Measurements from ENCODE around the gene FASN. TPM values are rescaled to one million over a fixed set of nuclear protein-coding genes. Genes with fewer than 3 reads are reported as not detected.
A peak's percentile ranks its signal among the peaks of the same experiment; 100 is the strongest.

FASN gene
- 128 TPM for polyA plus RNA-seq (2013, experiment 1 of 2)
- polyA plus RNA-seq (2013, experiment 2 of 2), result 131 TPM

DNA sequence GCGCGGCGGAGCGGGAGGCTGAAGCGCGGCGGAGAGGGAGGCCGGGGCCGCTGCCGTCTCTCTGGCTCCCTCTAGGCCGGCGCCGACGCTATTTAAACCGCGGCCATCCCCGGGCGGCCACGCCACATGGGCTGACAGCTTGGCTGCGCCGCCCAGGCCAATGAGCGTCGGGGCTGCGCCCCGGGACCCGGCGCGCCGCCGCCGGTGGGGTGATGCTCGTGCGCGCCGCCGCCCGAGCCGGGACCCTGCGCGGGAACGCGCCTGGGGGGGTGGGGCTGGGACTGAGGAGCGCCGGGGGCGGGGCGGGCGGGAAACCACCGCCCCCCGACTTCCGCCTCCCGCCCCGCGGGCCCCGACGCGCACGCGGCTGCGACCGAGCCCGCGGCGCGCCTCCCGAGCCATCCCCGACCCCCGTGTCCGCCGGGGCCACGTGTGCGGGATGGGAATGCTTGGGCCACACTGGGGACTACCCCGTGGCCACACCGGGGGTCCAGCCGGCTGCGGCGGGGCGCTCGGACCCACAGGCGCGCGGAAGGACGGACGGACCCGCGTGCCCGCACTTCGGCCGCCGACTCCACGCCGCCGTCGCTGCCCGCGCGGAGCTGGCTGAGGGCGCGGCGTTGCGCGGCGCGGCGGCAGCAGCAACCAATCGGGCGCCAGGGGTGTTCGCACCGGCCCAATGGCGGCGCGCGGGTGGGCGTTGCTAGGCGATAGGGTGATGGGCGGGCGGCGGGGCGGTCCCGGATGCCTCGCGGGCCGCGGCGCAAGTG, at the start of gene FASN:
FASN (minus strand) TSS at position 68 of the 770 bp plus-strand sequence. CDS start 1,791 bp downstream, outside the sequence.
- peaks cover 0 to 3% of the 10 kb centered on the region in 2 donors for H3K9me3 ChIP-seq (replicated peaks in 1 of 2; ENCODE audit: control insufficient read depth in 2 of 2, insufficient read depth in 1 of 2, low read depth in 1 of 2, low read length in 2 of 2)
- H2BK12ac ChIP-seq (ENCODE audit: low read length), result peak within 1 kb of the TSS; percentile 93
- H3K4me1 ChIP-seq (ENCODE audit: control insufficient read depth in 2 of 2, insufficient read depth in 1 of 2, low read depth in 1 of 2, low read length in 2 of 2), result peaks cover 45 to 46% of the 10 kb centered on the region in 2 donors
- H3K4ac ChIP-seq (ENCODE audit: low read length), result peak within 1 kb of the TSS; percentile 98
- peak within 1 kb of the TSS; percentile 99 for H2BK15ac ChIP-seq (ENCODE audit: low read length)
- peak within 1 kb of the TSS; percentile 100 for H3K18ac ChIP-seq (ENCODE audit: low read length)
- H3K14ac ChIP-seq (ENCODE audit: low read length), result peak within 1 kb of the TSS; percentile 94
- peak within 1 kb of the TSS; percentile 99 for H2BK5ac ChIP-seq (ENCODE audit: low read length)
- no CpG with 5 or more reads among the region's 124 CpGs for WGBS, 2 donors (ENCODE audit: extremely low coverage in 2 of 2, insufficient read length in 2 of 2, insufficient replicate concordance in 1 of 2)
- peak within 1 kb of the TSS; percentile 100 for H2AK5ac ChIP-seq (ENCODE audit: low read depth, low read length)
- peak within 1 kb of the TSS; percentile 100 for H2BK120ac ChIP-seq (ENCODE audit: low read depth, low read length)
- H3K4me3 ChIP-seq (ENCODE audit: low read length in 2 of 2), result peak within 1 kb of the TSS; percentile 94 to 97
- peak within 1 kb of the TSS; percentile 87 for H3K4me2 ChIP-seq (ENCODE audit: insufficient read depth, low read length, poor library complexity, severe bottlenecking)
- H4K8ac ChIP-seq (ENCODE audit: low read depth, low read length), result no peak within 1 kb of the TSS
- peak within 1 kb of the TSS; percentile 98 for H3K9ac ChIP-seq (ENCODE audit: low read depth, low read length, poor library complexity)
- peak within 1 kb of the TSS; percentile 100 for H3K23ac ChIP-seq (ENCODE audit: low read depth, low read length, poor library complexity)
- peaks cover 32% of the 10 kb centered on the region for H3K79me1 ChIP-seq (ENCODE audit: low read depth, low read length)
- peak; percentile 95 for DNase-seq (ENCODE audit: low spot score)
- peak within 1 kb of the TSS; percentile 95 for H2AFZ ChIP-seq (ENCODE audit: low read length)
- H3K27me3 ChIP-seq (ENCODE audit: control insufficient read depth in 3 of 3, insufficient read depth in 3 of 3, low read depth in 1 of 3, low read length in 3 of 3), result no peaks in the 10 kb centered on the region
- peak within 1 kb of the TSS; percentile 100 for H4K91ac ChIP-seq (ENCODE audit: low read depth, low read length, poor library complexity)
- H3K36me3 ChIP-seq (replicated peaks in 1 of 2; ENCODE audit: control insufficient read depth in 2 of 2, insufficient read depth in 2 of 2, low read length in 2 of 2), result peaks cover 26 to 37% of the 10 kb centered on the region in 2 donors
- peak within 1 kb of the TSS; percentile 100 for H3K27ac ChIP-seq (replicated peaks; ENCODE audit: low read length)

DNA sequence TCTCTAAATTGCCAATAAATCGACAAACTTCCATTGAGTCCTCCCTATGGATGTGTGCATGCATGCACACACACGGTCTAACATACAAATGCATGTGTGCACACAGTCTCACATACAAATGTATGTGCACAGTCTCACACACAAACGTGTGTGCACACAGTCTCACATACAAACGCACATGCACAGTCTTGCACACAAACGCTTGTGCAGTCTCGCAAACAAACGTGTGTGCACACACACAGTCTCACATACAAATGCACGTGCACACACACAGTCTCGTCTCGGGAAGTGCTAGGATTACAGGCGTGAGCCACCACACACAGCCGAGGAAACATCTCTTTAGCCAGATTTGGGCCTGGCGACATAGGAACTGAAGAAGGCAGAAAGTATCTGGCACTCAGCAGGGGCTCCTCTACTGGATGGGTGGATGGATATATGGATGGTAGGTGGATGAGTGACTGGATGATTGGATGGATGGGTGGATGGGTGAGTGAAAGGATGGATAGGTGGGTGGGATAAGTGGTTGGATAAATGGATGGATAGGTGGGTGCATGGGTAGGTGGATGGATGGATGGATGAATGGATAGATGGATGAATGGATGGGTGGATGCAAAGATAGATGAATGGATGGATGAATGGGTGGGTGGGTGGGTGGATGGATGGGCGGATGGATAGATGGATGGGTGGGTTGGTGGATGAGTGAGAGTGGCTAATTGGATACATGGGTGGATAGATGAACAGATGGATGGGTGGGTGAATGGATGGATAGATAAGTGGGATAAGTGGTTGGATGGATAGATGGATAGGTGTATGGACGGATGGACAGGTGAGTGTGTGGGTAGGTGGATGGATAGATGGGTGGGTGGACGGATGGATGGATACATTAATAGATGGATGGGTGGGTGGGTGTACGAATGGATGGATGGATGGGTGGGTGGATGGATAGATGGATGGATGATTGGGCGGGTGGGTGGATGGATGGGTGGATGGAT, 48.9 kb upstream of the FASN start:
- Histone ChIP-seq H2BK15ac (ENCODE audit: low read length) (no peak overlapping the region), H3K14ac (ENCODE audit: low read length) (peak overlapping the region; percentile 1), H3K9me3 (replicated peaks in 1 of 2; ENCODE audit: control insufficient read depth in 2 of 2, insufficient read depth in 1 of 2, low read depth in 1 of 2, low read length in 2 of 2) (no peaks in the 10 kb centered on the region), H2AFZ (ENCODE audit: low read length) (no peak overlapping the region), H3K36me3 (replicated peaks in 1 of 2; ENCODE audit: control insufficient read depth in 2 of 2, insufficient read depth in 2 of 2, low read length in 2 of 2) (peaks cover 5 to 9% of the 10 kb centered on the region in 2 donors), H2BK12ac (ENCODE audit: low read length) (no peak overlapping the region), H3K79me1 (ENCODE audit: low read depth, low read length) (peaks cover 3% of the 10 kb centered on the region), H2BK5ac (ENCODE audit: low read length) (no peak overlapping the region), H2AK5ac (ENCODE audit: low read depth, low read length) (no peak overlapping the region), H3K4me1 (ENCODE audit: control insufficient read depth in 2 of 2, insufficient read depth in 1 of 2, low read depth in 1 of 2, low read length in 2 of 2) (no peaks in the 10 kb centered on the region), H3K9ac (ENCODE audit: low read depth, low read length, poor library complexity) (no peak overlapping the region), H3K4ac (ENCODE audit: low read length) (no peak overlapping the region), H4K91ac (ENCODE audit: low read depth, low read length, poor library complexity) (no peak overlapping the region), H3K27ac (replicated peaks; ENCODE audit: low read length) (no peak overlapping the region), H3K27me3 (ENCODE audit: control insufficient read depth in 3 of 3, insufficient read depth in 3 of 3, low read depth in 1 of 3, low read length in 3 of 3) (no peaks in the 10 kb centered on the region), H3K23ac (ENCODE audit: low read depth, low read length, poor library complexity) (no peak overlapping the region), H4K8ac (ENCODE audit: low read depth, low read length) (peak overlapping the region; percentile 20), H3K18ac (ENCODE audit: low read length) (no peak overlapping the region), H3K4me2 (ENCODE audit: insufficient read depth, low read length, poor library complexity, severe bottlenecking) (no peak overlapping the region), H2BK120ac (ENCODE audit: low read depth, low read length) (no peak overlapping the region), H3K4me3 (ENCODE audit: low read length in 2 of 2) (no peak overlapping the region)
- no peak for DNase-seq (ENCODE audit: low spot score)
- WGBS, 2 donors (ENCODE audit: extremely low coverage in 2 of 2, insufficient read length in 2 of 2, insufficient replicate concordance in 1 of 2), result 100% methylated on average over 2 of the region's 18 CpGs; no CpG with 5 or more reads in 1 of the 2 donors

DNA sequence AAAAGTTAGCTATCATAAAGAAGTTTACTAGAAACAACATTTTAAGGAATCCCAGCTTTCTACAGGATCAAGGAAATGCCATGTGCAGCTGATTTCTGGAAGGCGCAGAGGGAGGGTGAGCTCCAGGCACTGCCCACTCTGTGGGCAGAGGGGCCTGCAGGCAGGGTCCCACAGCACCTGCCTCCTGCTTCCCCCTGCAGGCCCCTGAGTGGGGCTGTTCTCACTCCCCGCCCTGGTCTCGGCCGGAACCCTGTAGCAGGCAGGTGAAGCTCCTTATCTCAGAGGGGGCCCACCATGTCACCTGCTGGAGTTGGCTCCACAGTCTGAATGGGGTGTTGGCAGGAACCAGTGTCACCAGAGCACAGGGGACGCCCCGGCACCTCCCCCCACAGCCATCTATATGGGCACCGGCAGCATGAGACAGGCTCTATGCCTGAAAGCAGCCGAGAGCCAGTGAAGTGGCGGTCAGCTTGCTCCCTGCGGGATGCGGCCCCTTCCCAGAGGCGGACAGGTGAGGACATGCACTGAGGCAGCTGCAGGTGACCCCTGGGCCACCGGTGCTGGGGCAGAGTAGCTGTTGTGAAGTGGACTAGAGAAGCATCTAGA, 47.6 kb upstream of the FASN start:
- no peak overlapping the region for H2BK12ac ChIP-seq (ENCODE audit: low read length)
- H2BK120ac ChIP-seq (ENCODE audit: low read depth, low read length), result no peak overlapping the region
- no peak overlapping the region for H3K14ac ChIP-seq (ENCODE audit: low read length)
- H3K23ac ChIP-seq (ENCODE audit: low read depth, low read length, poor library complexity), result no peak overlapping the region
- no peak overlapping the region for H2AFZ ChIP-seq (ENCODE audit: low read length)
- H3K4me2 ChIP-seq (ENCODE audit: insufficient read depth, low read length, poor library complexity, severe bottlenecking), result no peak overlapping the region
- H2BK15ac ChIP-seq (ENCODE audit: low read length), result no peak overlapping the region
- WGBS, 2 donors (ENCODE audit: extremely low coverage in 2 of 2, insufficient read length in 2 of 2, insufficient replicate concordance in 1 of 2), result no CpG with 5 or more reads among the region's 13 CpGs
- H2AK5ac ChIP-seq (ENCODE audit: low read depth, low read length), result no peak overlapping the region
- no peak overlapping the region for H4K91ac ChIP-seq (ENCODE audit: low read depth, low read length, poor library complexity)
- no peak overlapping the region for H3K18ac ChIP-seq (ENCODE audit: low read length)
- H3K36me3 ChIP-seq (replicated peaks in 1 of 2; ENCODE audit: control insufficient read depth in 2 of 2, insufficient read depth in 2 of 2, low read length in 2 of 2), result peaks cover 5% of the 10 kb centered on the region in 2 donors
- no peak overlapping the region for H2BK5ac ChIP-seq (ENCODE audit: low read length)
- H3K4ac ChIP-seq (ENCODE audit: low read length), result no peak overlapping the region
- no peaks in the 10 kb centered on the region for H3K27me3 ChIP-seq (ENCODE audit: control insufficient read depth in 3 of 3, insufficient read depth in 3 of 3, low read depth in 1 of 3, low read length in 3 of 3)
- peaks cover 3% of the 10 kb centered on the region for H3K79me1 ChIP-seq (ENCODE audit: low read depth, low read length)
- H3K9me3 ChIP-seq (replicated peaks in 1 of 2; ENCODE audit: control insufficient read depth in 2 of 2, insufficient read depth in 1 of 2, low read depth in 1 of 2, low read length in 2 of 2), result no peaks in the 10 kb centered on the region
- H3K9ac ChIP-seq (ENCODE audit: low read depth, low read length, poor library complexity), result no peak overlapping the region
- peaks cover 0 to 2% of the 10 kb centered on the region in 2 donors for H3K4me1 ChIP-seq (ENCODE audit: control insufficient read depth in 2 of 2, insufficient read depth in 1 of 2, low read depth in 1 of 2, low read length in 2 of 2)
- H3K27ac ChIP-seq (replicated peaks; ENCODE audit: low read length), result no peak overlapping the region
- DNase-seq (ENCODE audit: low spot score), result no peak
- no peak overlapping the region for H3K4me3 ChIP-seq (ENCODE audit: low read length in 2 of 2)
- H4K8ac ChIP-seq (ENCODE audit: low read depth, low read length), result no peak overlapping the region

All from neuronal stem cell (in vitro differentiated cells).